ENCODE results near the gene CYSTM1.

DNA sequence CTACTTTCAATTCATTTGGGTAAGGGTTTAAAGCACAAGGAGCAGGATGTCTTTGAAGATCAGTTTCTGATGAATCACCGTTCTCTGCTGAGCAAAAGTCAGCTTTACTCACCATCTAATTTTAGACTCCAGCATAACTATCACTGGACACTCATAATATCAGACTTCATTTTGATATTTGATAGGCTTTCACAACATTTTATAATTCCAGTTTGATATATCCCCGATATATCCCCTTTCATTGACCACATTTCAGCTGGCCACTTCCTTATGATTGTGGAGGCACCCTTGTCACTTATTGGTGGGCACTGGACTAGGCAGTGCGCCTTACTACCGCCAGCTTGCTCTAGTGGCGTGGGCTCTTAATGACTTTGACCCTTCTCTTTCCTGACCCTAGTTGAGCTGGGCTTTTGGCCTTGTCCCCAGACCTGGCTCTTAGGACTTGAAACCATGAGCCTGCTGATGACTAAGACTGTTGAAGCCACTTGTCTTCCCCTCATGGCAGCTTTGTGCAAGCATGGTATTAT, 46.8 kb downstream of the CYSTM1 start:
- TF ChIP-seq ARNTL (CRISPR knock-in tag; IDR thresholded peaks at IDR 0.05; ENCODE audit: borderline replicate concordance, low read depth) = no peak
- TF ChIP-seq, protein P1, sequence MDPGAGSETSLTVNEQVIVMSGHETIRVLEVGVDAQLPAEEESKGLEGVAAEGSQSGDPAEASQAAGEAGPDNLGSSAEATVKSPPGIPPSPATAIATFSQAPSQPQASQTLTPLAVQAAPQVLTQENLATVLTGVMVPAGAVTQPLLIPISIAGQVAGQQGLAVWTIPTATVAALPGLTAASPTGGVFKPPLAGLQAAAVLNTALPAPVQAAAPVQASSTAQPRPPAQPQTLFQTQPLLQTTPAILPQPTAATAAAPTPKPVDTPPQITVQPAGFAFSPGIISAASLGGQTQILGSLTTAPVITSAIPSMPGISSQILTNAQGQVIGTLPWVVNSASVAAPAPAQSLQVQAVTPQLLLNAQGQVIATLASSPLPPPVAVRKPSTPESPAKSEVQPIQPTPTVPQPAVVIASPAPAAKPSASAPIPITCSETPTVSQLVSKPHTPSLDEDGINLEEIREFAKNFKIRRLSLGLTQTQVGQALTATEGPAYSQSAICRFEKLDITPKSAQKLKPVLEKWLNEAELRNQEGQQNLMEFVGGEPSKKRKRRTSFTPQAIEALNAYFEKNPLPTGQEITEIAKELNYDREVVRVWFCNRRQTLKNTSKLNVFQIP (CRISPR knock-in tag; IDR thresholded peaks at IDR 0.05; ENCODE audit: borderline replicate concordance, low read depth) = no peak
- TF ChIP-seq ZFP30 (CRISPR knock-in tag; IDR thresholded peaks at IDR 0.05) = no peak
- TF ChIP-seq ZFP3 (CRISPR knock-in tag; IDR thresholded peaks at IDR 0.05) = no peak
- no peak for TF ChIP-seq ZNF8 (CRISPR knock-in tag; IDR thresholded peaks at IDR 0.05)
- TF ChIP-seq, protein P2, sequence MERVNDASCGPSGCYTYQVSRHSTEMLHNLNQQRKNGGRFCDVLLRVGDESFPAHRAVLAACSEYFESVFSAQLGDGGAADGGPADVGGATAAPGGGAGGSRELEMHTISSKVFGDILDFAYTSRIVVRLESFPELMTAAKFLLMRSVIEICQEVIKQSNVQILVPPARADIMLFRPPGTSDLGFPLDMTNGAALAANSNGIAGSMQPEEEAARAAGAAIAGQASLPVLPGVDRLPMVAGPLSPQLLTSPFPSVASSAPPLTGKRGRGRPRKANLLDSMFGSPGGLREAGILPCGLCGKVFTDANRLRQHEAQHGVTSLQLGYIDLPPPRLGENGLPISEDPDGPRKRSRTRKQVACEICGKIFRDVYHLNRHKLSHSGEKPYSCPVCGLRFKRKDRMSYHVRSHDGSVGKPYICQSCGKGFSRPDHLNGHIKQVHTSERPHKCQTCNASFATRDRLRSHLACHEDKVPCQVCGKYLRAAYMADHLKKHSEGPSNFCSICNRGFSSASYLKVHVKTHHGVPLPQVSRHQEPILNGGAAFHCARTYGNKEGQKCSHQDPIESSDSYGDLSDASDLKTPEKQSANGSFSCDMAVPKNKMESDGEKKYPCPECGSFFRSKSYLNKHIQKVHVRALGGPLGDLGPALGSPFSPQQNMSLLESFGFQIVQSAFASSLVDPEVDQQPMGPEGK (CRISPR knock-in tag; IDR thresholded peaks at IDR 0.05; ENCODE audit: borderline replicate concordance) = no peak
- TF ChIP-seq GLIS3 (CRISPR knock-in tag; IDR thresholded peaks at IDR 0.05) = no peak
- TF ChIP-seq BACH2 (CRISPR knock-in tag; IDR thresholded peaks at IDR 0.05; ENCODE audit: borderline replicate concordance) = no peak
- no peak for TF ChIP-seq ZNF70 (CRISPR knock-in tag; IDR thresholded peaks at IDR 0.05)
- no peak for TF ChIP-seq CSDC2 (CRISPR knock-in tag; IDR thresholded peaks at IDR 0.05)
- TF ChIP-seq, protein P3, sequence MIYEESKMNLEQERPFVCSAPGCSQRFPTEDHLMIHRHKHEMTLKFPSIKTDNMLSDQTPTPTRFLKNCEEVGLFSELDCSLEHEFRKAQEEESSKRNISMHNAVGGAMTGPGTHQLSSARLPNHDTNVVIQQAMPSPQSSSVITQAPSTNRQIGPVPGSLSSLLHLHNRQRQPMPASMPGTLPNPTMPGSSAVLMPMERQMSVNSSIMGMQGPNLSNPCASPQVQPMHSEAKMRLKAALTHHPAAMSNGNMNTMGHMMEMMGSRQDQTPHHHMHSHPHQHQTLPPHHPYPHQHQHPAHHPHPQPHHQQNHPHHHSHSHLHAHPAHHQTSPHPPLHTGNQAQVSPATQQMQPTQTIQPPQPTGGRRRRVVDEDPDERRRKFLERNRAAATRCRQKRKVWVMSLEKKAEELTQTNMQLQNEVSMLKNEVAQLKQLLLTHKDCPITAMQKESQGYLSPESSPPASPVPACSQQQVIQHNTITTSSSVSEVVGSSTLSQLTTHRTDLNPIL (CRISPR knock-in tag; IDR thresholded peaks at IDR 0.05; ENCODE audit: low read depth) = no peak
- TF ChIP-seq ZNF565 (CRISPR knock-in tag; conservative IDR thresholded peaks at IDR 0.05; ENCODE audit: low read depth) = no peak
- no peak for TF ChIP-seq TCF4 (CRISPR knock-in tag; IDR thresholded peaks at IDR 0.05; ENCODE audit: borderline replicate concordance)
- TF ChIP-seq RARB (CRISPR knock-in tag; IDR thresholded peaks at IDR 0.05) = no peak
